Type B pancreatic cell (in vitro differentiated cells): ENCODE results near the gene TUBA1B. TPM values are rescaled to one million over a fixed set of nuclear protein-coding genes. Genes with fewer than 3 reads are reported as not detected.

Experiments used
- DNase-seq: peaks from one replicate; pipeline ENCODE4 v3.0.0; 2021; ENCODE audit warnings: mixed read lengths; ENCODE audit not compliant: unreplicated experiment; ENCODE audit errors: extremely low spot score
- H3K27ac Mint-ChIP-seq: 2 replicates; pipeline ENCODE4 v1.8.0; 2021; ENCODE audit warnings: mild to moderate bottlenecking, mixed read lengths
- H3K27me3 Mint-ChIP-seq: 2 replicates; pipeline ENCODE4 v1.8.0; 2021; ENCODE audit warnings: mixed read lengths
- H3K36me3 Mint-ChIP-seq: 2 replicates; pipeline ENCODE4 v1.8.0; 2021; ENCODE audit warnings: mixed read lengths
- H3K4me1 Mint-ChIP-seq: one replicate; pipeline ENCODE4 v1.8.0; 2021; ENCODE audit warnings: mixed read lengths; ENCODE audit not compliant: unreplicated experiment
- H3K4me3 Mint-ChIP-seq: 2 replicates; pipeline ENCODE4 v1.8.0; 2021; ENCODE audit warnings: mild to moderate bottlenecking, mixed read lengths
- H3K9me3 Mint-ChIP-seq: 2 replicates; pipeline ENCODE4 v1.8.0; 2021; ENCODE audit warnings: mixed read lengths
- total RNA-seq: library from RNA; stranded (reverse); gene quantifications from 2 replicates; pipeline ENCODE4 v1.2.1, GENCODE V29; 2021; ENCODE audit warnings: low replicate concordance
- TF ChIP-seq, protein P1 (sequence below): fragments of 200-600 bp; sonication (generic); conservative IDR thresholded peaks from 2 replicates; pipeline ENCODE4 v1.5.0; 2021; ENCODE audit warnings: antibody characterized with exemption, mild to moderate bottlenecking

Gene TUBA1B
- total RNA-seq, 1 donor from 2014 or later: 1,458 TPM

DNA sequence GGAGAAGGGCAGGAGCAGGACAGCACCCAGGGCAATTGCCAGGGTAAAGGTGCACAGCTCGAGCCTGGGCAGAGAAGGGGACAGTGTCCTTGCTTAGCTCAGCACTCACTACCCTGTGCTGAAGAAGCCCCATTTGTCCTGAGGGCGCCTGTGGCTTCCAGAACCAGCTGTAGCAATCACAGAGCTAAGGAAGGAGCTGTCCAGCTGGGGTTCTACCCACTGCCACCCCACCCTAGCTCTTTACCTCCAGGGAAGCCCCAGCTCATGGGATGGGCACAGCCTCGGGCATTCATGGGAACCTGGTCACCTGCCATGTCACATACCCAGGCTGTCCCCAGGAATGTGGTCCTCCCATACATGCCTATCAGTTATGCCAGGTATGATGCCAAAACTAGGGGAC, 26.4 kb downstream of the TUBA1B start:
- no peak for DNase-seq
- Mint-ChIP-seq H3K4me3 (no peak overlapping the region), H3K9me3 (no peaks in the 10 kb centered on the region), H3K27ac (no peak overlapping the region), H3K27me3 (no peaks in the 10 kb centered on the region), H3K36me3 (peaks cover 26% of the 10 kb centered on the region), H3K4me1 (peaks cover 18% of the 10 kb centered on the region)
- TF ChIP-seq, protein P1, sequence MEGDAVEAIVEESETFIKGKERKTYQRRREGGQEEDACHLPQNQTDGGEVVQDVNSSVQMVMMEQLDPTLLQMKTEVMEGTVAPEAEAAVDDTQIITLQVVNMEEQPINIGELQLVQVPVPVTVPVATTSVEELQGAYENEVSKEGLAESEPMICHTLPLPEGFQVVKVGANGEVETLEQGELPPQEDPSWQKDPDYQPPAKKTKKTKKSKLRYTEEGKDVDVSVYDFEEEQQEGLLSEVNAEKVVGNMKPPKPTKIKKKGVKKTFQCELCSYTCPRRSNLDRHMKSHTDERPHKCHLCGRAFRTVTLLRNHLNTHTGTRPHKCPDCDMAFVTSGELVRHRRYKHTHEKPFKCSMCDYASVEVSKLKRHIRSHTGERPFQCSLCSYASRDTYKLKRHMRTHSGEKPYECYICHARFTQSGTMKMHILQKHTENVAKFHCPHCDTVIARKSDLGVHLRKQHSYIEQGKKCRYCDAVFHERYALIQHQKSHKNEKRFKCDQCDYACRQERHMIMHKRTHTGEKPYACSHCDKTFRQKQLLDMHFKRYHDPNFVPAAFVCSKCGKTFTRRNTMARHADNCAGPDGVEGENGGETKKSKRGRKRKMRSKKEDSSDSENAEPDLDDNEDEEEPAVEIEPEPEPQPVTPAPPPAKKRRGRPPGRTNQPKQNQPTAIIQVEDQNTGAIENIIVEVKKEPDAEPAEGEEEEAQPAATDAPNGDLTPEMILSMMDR: no peak

DNA sequence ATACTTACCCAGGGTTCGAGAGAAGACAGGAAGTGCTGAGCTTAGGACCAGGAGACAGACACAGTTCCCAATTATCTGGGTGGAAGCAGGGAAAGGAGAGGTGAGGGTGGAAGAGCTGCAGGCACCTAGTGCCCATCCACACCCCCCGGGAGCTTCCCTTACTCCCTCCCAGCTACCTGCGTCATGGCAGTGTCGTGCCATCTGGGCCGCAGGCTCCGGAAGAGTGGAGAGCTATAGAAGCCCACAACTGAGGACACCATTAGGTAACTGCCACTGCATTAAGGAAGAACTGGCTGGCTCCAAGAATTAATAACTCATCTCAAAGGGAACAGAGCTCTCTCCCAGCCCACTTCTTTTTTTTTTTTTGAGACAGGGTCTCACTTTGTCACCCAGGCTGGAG, 30.8 kb downstream of the TUBA1B start:
- Mint-ChIP-seq H3K4me1 (no peaks in the 10 kb centered on the region), H3K27ac (no peak overlapping the region), H3K4me3 (no peak overlapping the region), H3K27me3 (peaks cover 10% of the 10 kb centered on the region), H3K9me3 (no peaks in the 10 kb centered on the region), H3K36me3 (peaks cover 43% of the 10 kb centered on the region)
- no peak for DNase-seq
- TF ChIP-seq, protein P1: no peak

DNA sequence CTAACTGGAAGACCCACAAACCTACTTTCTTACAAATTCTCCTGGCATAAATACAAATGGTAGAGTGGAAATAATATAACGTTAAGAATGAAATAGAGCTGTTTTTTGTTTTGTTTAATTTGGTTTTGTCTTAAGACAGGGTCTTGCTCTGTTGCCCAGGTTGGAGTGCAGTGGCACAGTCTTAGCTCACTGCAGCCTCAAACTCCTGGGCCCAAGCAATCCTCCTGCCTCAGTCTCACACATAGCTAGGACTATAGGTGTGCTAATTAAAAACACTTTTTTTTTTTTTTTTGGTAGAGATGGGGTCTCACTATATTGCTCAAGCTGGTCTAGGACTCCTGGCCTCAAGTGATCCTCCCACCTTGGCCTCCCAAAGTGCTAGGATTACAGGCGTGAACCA, 32.5 kb downstream of the TUBA1B start:
- H3K4me1 Mint-ChIP-seq: peaks cover 6% of the 10 kb centered on the region
- H3K36me3 Mint-ChIP-seq: peaks cover 36% of the 10 kb centered on the region
- DNase-seq: no peak
- H3K27me3 Mint-ChIP-seq: peaks cover 26% of the 10 kb centered on the region
- TF ChIP-seq, protein P1: no peak
- H3K9me3 Mint-ChIP-seq: no peaks in the 10 kb centered on the region
- H3K27ac Mint-ChIP-seq: no peak overlapping the region
- H3K4me3 Mint-ChIP-seq: no peak overlapping the region

DNA sequence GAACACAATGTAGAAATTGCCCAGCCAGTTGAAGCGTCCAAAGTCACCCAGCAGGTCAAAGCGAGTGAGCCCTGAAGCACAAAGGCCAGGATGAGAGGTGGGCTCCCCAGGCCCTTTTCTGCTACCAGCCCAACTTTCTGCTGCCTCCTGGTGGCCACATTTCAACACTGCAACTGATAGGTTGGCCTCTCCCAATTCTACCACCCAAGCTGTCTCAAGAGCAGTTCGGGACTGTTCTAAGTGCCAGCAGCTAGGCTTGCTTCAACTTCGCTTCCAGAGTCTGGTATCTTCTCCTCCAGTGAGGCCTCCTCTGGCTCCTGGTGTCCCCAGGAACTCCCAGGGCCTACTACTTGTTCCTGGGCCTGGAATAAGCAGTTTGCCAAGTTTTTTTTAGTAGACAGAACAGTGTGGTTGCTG, 33.2 kb downstream of the TUBA1B start:
- Mint-ChIP-seq H3K4me1 (peaks cover 6% of the 10 kb centered on the region), H3K27ac (no peak overlapping the region), H3K36me3 (peaks cover 36% of the 10 kb centered on the region), H3K27me3 (peaks cover 32% of the 10 kb centered on the region), H3K4me3 (no peak overlapping the region), H3K9me3 (no peaks in the 10 kb centered on the region)
- DNase-seq: no peak
- TF ChIP-seq, protein P1: peak; percentile 88

DNA sequence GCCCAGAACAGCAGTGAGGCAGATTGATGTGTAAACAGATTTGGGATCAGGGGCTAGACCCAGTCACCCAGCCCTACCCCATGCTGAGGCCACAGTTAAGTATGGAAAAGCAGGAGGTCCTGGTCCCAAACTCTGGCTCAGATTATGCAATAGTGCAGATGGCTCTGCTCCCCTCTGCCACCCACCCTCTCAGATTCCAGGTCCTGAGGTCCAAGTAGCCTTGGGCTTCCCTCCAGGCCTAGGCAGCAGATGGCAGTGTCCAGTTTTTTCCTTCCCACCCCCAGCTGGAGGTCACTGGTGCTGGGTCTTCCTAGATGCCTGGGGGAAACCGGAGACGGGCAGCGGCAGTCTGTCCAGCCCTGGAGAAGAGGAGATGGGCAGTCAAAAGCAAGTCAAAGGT, 33.8 kb downstream of the TUBA1B start:
- H3K9me3 Mint-ChIP-seq: no peaks in the 10 kb centered on the region
- H3K27ac Mint-ChIP-seq: no peak overlapping the region
- TF ChIP-seq, protein P1: no peak
- no peak for DNase-seq
- no peak overlapping the region for H3K4me3 Mint-ChIP-seq
- H3K4me1 Mint-ChIP-seq: peaks cover 9% of the 10 kb centered on the region
- H3K27me3 Mint-ChIP-seq: peaks cover 39% of the 10 kb centered on the region
- H3K36me3 Mint-ChIP-seq: peaks cover 36% of the 10 kb centered on the region

DNA sequence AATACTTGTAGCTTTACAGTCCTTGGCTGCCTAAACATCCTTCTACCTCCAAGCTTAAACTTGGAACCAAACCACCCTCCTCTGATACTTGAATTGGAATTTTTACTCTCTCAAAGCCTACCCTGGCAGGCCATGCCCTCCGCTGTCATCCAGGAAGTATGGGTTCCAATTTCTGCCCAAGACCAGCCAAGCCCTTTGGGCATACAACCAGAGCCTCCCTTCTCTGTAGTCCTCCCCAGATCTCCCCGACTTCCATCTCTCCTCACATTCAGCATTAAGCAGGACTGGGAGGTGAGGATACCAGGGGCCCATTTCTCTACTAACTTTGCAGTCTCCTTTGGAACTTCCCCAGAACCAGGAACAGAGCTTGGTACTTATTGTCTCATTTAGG, 36.2 kb downstream of the TUBA1B start:
- Mint-ChIP-seq H3K27me3 (peaks cover 62% of the 10 kb centered on the region), H3K4me1 (peaks cover 9% of the 10 kb centered on the region), H3K9me3 (no peaks in the 10 kb centered on the region), H3K27ac (peak overlapping the region; percentile 6), H3K4me3 (peak overlapping the region; percentile 35), H3K36me3 (peaks cover 19% of the 10 kb centered on the region)
- TF ChIP-seq, protein P1: no peak
- no peak for DNase-seq
